GM23338 (cell line): ENCODE results near the gene MIEF2. TPM values are rescaled to one million over a fixed set of nuclear protein-coding genes. Genes with fewer than 3 reads are reported as not detected.

ENCODE experiments used
- ATAC-seq: fragments of 200-7000 bp; cut with Tn5 transposase; 3 replicates; pipeline ENCODE4 v1.9.1; 2020
- DNase-seq: peaks from one replicate; pipeline ENCODE4 v3.0.0-alpha.2; 2015; ENCODE audit warnings: low spot score
- H2AFZ ChIP-seq: fragments of 200-600 bp; sonication (generic); 2 replicates; pipeline ENCODE4 v1.8.0; 2016; ENCODE audit warnings: antibody characterized with exemption, mild to moderate bottlenecking, moderate library complexity
- H3F3A ChIP-seq: fragments of 200-600 bp; sonication (generic); replicated peaks from 2 replicates; pipeline ENCODE4 v1.8.0; 2017; ENCODE audit warnings: antibody characterized with exemption, mixed run types, low read depth
- H3K27ac ChIP-seq: fragments of 200-600 bp; sonication (generic); 2 replicates; pipeline ENCODE4 v1.6.1; 2016; ENCODE audit warnings: low read depth
- H3K27me3 ChIP-seq: fragments of 200-600 bp; sonication (generic); 2 replicates; pipeline ENCODE4 v1.8.0; 2016; ENCODE audit warnings: mild to moderate bottlenecking, mixed run types, moderate library complexity; ENCODE audit not compliant: insufficient read depth
- H3K36me3 ChIP-seq: fragments of 200-600 bp; sonication (generic); 2 replicates; pipeline ENCODE4 v1.8.0; 2016; ENCODE audit warnings: mild to moderate bottlenecking; ENCODE audit not compliant: insufficient read depth
- H3K4me1 ChIP-seq: fragments of 200-600 bp; sonication (generic); 2 replicates; pipeline ENCODE4 v1.8.0; 2016; ENCODE audit warnings: mild to moderate bottlenecking, moderate library complexity; ENCODE audit not compliant: insufficient read depth
- H3K4me2 ChIP-seq: fragments of 200-600 bp; sonication (generic); 2 replicates; pipeline ENCODE4 v1.7.1; 2017; ENCODE audit warnings: mixed run types
- H3K4me3 ChIP-seq: fragments of 200-600 bp; sonication (generic); 2 replicates; pipeline ENCODE4 v1.6.1; 2016; ENCODE audit warnings: mixed run types
- H3K79me2 ChIP-seq: fragments of 200-600 bp; sonication (generic); replicated peaks from 2 replicates; pipeline ENCODE4 v1.8.0; 2017; ENCODE audit warnings: mild to moderate bottlenecking; ENCODE audit not compliant: insufficient read depth
- H3K9me2 ChIP-seq: fragments of 200-600 bp; sonication (generic); 2 replicates; pipeline ENCODE4 v1.8.0; 2017; ENCODE audit not compliant: insufficient read depth
- H4K20me1 ChIP-seq: fragments of 200-600 bp; sonication (generic); replicated peaks from 2 replicates; pipeline ENCODE4 v1.8.0; 2017; ENCODE audit warnings: mild to moderate bottlenecking; ENCODE audit not compliant: insufficient read depth
- H3K27ac Mint-ChIP-seq: 2 replicates; pipeline ENCODE4 v1.8.0; 2020; ENCODE audit warnings: inconsistent platforms, mild to moderate bottlenecking, moderate library complexity, mixed read lengths
- H3K27me3 Mint-ChIP-seq: 3 replicates; pipeline ENCODE4 v1.8.0; 2022; ENCODE audit warnings: low read depth, mild to moderate bottlenecking, moderate library complexity, mixed read lengths, inconsistent platforms; ENCODE audit not compliant: insufficient read depth, poor library complexity
- H3K36me3 Mint-ChIP-seq: 3 replicates; pipeline ENCODE4 v1.8.0; 2021; ENCODE audit warnings: low read depth, mild to moderate bottlenecking, inconsistent platforms, moderate library complexity, mixed read lengths
- H3K4me1 Mint-ChIP-seq: 3 replicates; pipeline ENCODE4 v1.8.0; 2020; ENCODE audit warnings: mild to moderate bottlenecking, inconsistent platforms, mixed read lengths
- H3K4me3 Mint-ChIP-seq: 3 replicates; pipeline ENCODE4 v1.8.0; 2021; ENCODE audit warnings: moderate library complexity, mild to moderate bottlenecking, inconsistent platforms, mixed read lengths
- H3K9me3 Mint-ChIP-seq: 3 replicates; pipeline ENCODE4 v1.8.0; 2020; ENCODE audit warnings: moderate library complexity, mild to moderate bottlenecking, inconsistent platforms, mixed read lengths
- CREB1 ChIP-seq: fragments of 250-450 bp; sonication (Bioruptor Pico); IDR thresholded peaks from 2 replicates; pipeline ENCODE4 v1.5.0; 2020; ENCODE audit warnings: low read depth, mild to moderate bottlenecking, moderate library complexity
- EZH2 ChIP-seq: fragments of 200-600 bp; sonication (generic); IDR thresholded peaks from one replicate; pipeline ENCODE4 v1.8.0; 2017; ENCODE audit warnings: antibody characterized with exemption, mild to moderate bottlenecking, low read depth; ENCODE audit not compliant: unreplicated experiment
- EZH2phosphoT487 ChIP-seq: fragments of 200-600 bp; sonication (generic); IDR thresholded peaks from one replicate; pipeline ENCODE4 v1.8.1; 2018; ENCODE audit warnings: antibody characterized with exemption; ENCODE audit not compliant: unreplicated experiment
- JUNB ChIP-seq: IDR thresholded peaks from one replicate; pipeline ENCODE4 v1.6.1; 2016; ENCODE audit warnings: antibody characterized with exemption; ENCODE audit not compliant: unreplicated experiment
- NANOG ChIP-seq: IDR thresholded peaks from 2 replicates; pipeline ENCODE4 v1.6.1; 2016; ENCODE audit warnings: antibody characterized with exemption, borderline replicate concordance
- POLR2AphosphoS5 ChIP-seq: IDR thresholded peaks from 2 replicates; pipeline ENCODE4 v1.6.1; 2016; ENCODE audit warnings: antibody characterized with exemption, low read depth
- STAT1 ChIP-seq: IDR thresholded peaks from one replicate; pipeline ENCODE4 v1.6.1; 2016; ENCODE audit warnings: antibody characterized with exemption; ENCODE audit not compliant: unreplicated experiment
- ZNF114 ChIP-seq: fragments of 250-450 bp; sonication (Bioruptor Pico); IDR thresholded peaks from 2 replicates; pipeline ENCODE4 v1.5.0; 2020; ENCODE audit warnings: mild to moderate bottlenecking, moderate library complexity
- ZNF331 ChIP-seq: fragments of 250-450 bp; sonication (Bioruptor Pico); IDR thresholded peaks from 2 replicates; pipeline ENCODE4 v1.5.0; 2020; ENCODE audit warnings: low read depth, mild to moderate bottlenecking, moderate library complexity
- ZNF462 ChIP-seq: fragments of 250-450 bp; sonication (Bioruptor Pico); IDR thresholded peaks from 2 replicates; pipeline ENCODE4 v1.5.0; 2020; ENCODE audit warnings: mild to moderate bottlenecking, moderate library complexity
- polyA plus RNA-seq: library from polyadenylated mRNA; unstranded; fragments of >200 nt; fragmentation: Nextera tagmentation; extraction: Ambion mirVana; gene quantifications from 2 replicates; pipeline ENCODE4 v1.2.1, GENCODE V29; 2016
- total RNA-seq: library from RNA; depleted of rRNA; stranded (reverse); fragments of >200 nt; shearing (Covaris generic); gene quantifications from 2 replicates; pipeline ENCODE4 v1.2.3, GENCODE V29; 2014
- TF ChIP-seq, protein P1 (sequence below): IDR thresholded peaks from one replicate; pipeline ENCODE4 v1.6.1; 2018; ENCODE audit warnings: antibody characterized with exemption; ENCODE audit not compliant: unreplicated experiment
- TF ChIP-seq, protein P2 (sequence below), 2 experiments: fragments of 200-600 bp in 1 of 2; sonication (generic) in 1 of 2; conservative IDR thresholded peaks; 2 replicates each; pipeline versions ENCODE4 v1.5.1 to v1.6.1; 2016 to 2017; ENCODE audit warnings: antibody characterized with exemption in 2 of 2, low read depth in 2 of 2, mild to moderate bottlenecking in 2 of 2, moderate library complexity in 1 of 2

Gene MIEF2
- total and polyA plus RNA-seq, 2 experiments from 2014 or later = 8.2 to 26.5 TPM

- H3K36me3 ChIP-seq = peaks cover 20% of the 10 kb centered on the region
- H3K9me2 ChIP-seq = no peaks in the 10 kb centered on the region
- DNase-seq (no peak), ATAC-seq (no peak)
- no peak overlapping the region for H3K4me3 ChIP-seq
- H3F3A ChIP-seq = peaks cover 16% of the 10 kb centered on the region
- peaks cover 5% of the 10 kb centered on the region; the same call in 1 of the 2 replicates for H3K4me1 ChIP-seq
- Mint-ChIP-seq H3K27me3 (peaks cover 27% of the 10 kb centered on the region), H3K27ac (no peak overlapping the region), H3K36me3 (peaks cover 71% of the 10 kb centered on the region), H3K9me3 (no peaks in the 10 kb centered on the region; the same call in 2 of the 3 replicates), H3K4me3 (no peak overlapping the region), H3K4me1 (peaks cover 13% of the 10 kb centered on the region)
- peaks cover 4% of the 10 kb centered on the region for H3K79me2 ChIP-seq
- peaks cover 8% of the 10 kb centered on the region for H4K20me1 ChIP-seq
- no peak overlapping the region for H2AFZ ChIP-seq
- TF ChIP-seq STAT1 (no peak), JUNB (no peak), POLR2AphosphoS5 (no peak), ZNF462 (no peak), EZH2phosphoT487 (no peak), EZH2 (no peak), NANOG (no peak), ZNF331 (no peak), CREB1 (CRISPR knock-in tag) (no peak), ZNF114 (CRISPR knock-in tag) (no peak)
- TF ChIP-seq, protein P1, sequence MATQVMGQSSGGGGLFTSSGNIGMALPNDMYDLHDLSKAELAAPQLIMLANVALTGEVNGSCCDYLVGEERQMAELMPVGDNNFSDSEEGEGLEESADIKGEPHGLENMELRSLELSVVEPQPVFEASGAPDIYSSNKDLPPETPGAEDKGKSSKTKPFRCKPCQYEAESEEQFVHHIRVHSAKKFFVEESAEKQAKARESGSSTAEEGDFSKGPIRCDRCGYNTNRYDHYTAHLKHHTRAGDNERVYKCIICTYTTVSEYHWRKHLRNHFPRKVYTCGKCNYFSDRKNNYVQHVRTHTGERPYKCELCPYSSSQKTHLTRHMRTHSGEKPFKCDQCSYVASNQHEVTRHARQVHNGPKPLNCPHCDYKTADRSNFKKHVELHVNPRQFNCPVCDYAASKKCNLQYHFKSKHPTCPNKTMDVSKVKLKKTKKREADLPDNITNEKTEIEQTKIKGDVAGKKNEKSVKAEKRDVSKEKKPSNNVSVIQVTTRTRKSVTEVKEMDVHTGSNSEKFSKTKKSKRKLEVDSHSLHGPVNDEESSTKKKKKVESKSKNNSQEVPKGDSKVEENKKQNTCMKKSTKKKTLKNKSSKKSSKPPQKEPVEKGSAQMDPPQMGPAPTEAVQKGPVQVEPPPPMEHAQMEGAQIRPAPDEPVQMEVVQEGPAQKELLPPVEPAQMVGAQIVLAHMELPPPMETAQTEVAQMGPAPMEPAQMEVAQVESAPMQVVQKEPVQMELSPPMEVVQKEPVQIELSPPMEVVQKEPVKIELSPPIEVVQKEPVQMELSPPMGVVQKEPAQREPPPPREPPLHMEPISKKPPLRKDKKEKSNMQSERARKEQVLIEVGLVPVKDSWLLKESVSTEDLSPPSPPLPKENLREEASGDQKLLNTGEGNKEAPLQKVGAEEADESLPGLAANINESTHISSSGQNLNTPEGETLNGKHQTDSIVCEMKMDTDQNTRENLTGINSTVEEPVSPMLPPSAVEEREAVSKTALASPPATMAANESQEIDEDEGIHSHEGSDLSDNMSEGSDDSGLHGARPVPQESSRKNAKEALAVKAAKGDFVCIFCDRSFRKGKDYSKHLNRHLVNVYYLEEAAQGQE = no peak
- TF ChIP-seq, protein P2, sequence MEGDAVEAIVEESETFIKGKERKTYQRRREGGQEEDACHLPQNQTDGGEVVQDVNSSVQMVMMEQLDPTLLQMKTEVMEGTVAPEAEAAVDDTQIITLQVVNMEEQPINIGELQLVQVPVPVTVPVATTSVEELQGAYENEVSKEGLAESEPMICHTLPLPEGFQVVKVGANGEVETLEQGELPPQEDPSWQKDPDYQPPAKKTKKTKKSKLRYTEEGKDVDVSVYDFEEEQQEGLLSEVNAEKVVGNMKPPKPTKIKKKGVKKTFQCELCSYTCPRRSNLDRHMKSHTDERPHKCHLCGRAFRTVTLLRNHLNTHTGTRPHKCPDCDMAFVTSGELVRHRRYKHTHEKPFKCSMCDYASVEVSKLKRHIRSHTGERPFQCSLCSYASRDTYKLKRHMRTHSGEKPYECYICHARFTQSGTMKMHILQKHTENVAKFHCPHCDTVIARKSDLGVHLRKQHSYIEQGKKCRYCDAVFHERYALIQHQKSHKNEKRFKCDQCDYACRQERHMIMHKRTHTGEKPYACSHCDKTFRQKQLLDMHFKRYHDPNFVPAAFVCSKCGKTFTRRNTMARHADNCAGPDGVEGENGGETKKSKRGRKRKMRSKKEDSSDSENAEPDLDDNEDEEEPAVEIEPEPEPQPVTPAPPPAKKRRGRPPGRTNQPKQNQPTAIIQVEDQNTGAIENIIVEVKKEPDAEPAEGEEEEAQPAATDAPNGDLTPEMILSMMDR (conservative IDR thresholded peaks at IDR 0.05; ENCODE audit: low read depth in 2 of 2) = no peak
- no peak overlapping the region for H3K4me2 ChIP-seq
- H3K27ac ChIP-seq = no peak overlapping the region
- no peaks in the 10 kb centered on the region for H3K27me3 ChIP-seq
Measured at GRCh38 chr17:18250708-18251107, 9.8 kb upstream of the MIEF2 start.
